SK-N-SH treated with all-trans-retinoic acid at 6 μM for 48 hours (cell line): ENCODE results near the gene PTPRN2.

Experiments
- ARNTL ChIP-seq: fragments of 450-650 bp; formaldehyde crosslinking; IDR thresholded peaks from 2 replicates; pipeline ENCODE4 v1.5.0; 2020; ENCODE audit warnings: low read depth, mild to moderate bottlenecking, moderate library complexity, borderline replicate concordance
- CSDC2 ChIP-seq: fragments of 250-450 bp; sonication (Bioruptor Pico); IDR thresholded peaks from 2 replicates; pipeline ENCODE4 v1.5.0; 2020; ENCODE audit warnings: mild to moderate bottlenecking, moderate library complexity
- RARB ChIP-seq: fragments of 250-450 bp; sonication (Bioruptor Pico); IDR thresholded peaks from 2 replicates; pipeline ENCODE4 v1.8.0; 2021; ENCODE audit warnings: mild to moderate bottlenecking, moderate library complexity
- TSHZ2 ChIP-seq: fragments of 250-450 bp; sonication (Bioruptor Pico); IDR thresholded peaks from 2 replicates; pipeline ENCODE4 v1.5.0; 2020; ENCODE audit warnings: mild to moderate bottlenecking, moderate library complexity
- ZFP3 ChIP-seq: fragments of 250-450 bp; sonication (Bioruptor Pico); IDR thresholded peaks from 2 replicates; pipeline ENCODE4 v1.5.0; 2020; ENCODE audit warnings: mild to moderate bottlenecking, moderate library complexity
- ZFP30 ChIP-seq: fragments of 450-650 bp; formaldehyde crosslinking; IDR thresholded peaks from 2 replicates; pipeline ENCODE4 v1.5.0; 2022; ENCODE audit warnings: mild to moderate bottlenecking, moderate library complexity
- ZNF565 ChIP-seq: fragments of 450-650 bp; formaldehyde crosslinking; conservative IDR thresholded peaks from 2 replicates; pipeline ENCODE4 v1.5.0; 2020; ENCODE audit warnings: low read depth, mild to moderate bottlenecking, moderate library complexity
- ZNF70 ChIP-seq: fragments of 450-650 bp; formaldehyde crosslinking; IDR thresholded peaks from 2 replicates; pipeline ENCODE4 v1.5.0; 2020; ENCODE audit warnings: mild to moderate bottlenecking, moderate library complexity
- TF ChIP-seq, protein P1 (sequence below): fragments of 250-450 bp; sonication (Bioruptor Pico); IDR thresholded peaks from 2 replicates; pipeline ENCODE4 v1.5.1; 2020; ENCODE audit warnings: low read depth, mild to moderate bottlenecking, moderate library complexity
- TF ChIP-seq, protein P2 (sequence below): fragments of 250-450 bp; sonication (Bioruptor Pico); IDR thresholded peaks from 2 replicates; pipeline ENCODE4 v1.8.0; 2020; ENCODE audit warnings: mild to moderate bottlenecking, moderate library complexity, borderline replicate concordance

GRCh38 chr7:158394936-158395335 lies 192.7 kb downstream of the PTPRN2 start:
- TF ChIP-seq ARNTL (CRISPR knock-in tag): no peak
- TF ChIP-seq, protein P1, sequence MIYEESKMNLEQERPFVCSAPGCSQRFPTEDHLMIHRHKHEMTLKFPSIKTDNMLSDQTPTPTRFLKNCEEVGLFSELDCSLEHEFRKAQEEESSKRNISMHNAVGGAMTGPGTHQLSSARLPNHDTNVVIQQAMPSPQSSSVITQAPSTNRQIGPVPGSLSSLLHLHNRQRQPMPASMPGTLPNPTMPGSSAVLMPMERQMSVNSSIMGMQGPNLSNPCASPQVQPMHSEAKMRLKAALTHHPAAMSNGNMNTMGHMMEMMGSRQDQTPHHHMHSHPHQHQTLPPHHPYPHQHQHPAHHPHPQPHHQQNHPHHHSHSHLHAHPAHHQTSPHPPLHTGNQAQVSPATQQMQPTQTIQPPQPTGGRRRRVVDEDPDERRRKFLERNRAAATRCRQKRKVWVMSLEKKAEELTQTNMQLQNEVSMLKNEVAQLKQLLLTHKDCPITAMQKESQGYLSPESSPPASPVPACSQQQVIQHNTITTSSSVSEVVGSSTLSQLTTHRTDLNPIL (CRISPR knock-in tag): no peak
- no peak for TF ChIP-seq RARB
- TF ChIP-seq ZNF70: no peak
- TF ChIP-seq ZFP3 (CRISPR knock-in tag): no peak
- TF ChIP-seq, protein P2, sequence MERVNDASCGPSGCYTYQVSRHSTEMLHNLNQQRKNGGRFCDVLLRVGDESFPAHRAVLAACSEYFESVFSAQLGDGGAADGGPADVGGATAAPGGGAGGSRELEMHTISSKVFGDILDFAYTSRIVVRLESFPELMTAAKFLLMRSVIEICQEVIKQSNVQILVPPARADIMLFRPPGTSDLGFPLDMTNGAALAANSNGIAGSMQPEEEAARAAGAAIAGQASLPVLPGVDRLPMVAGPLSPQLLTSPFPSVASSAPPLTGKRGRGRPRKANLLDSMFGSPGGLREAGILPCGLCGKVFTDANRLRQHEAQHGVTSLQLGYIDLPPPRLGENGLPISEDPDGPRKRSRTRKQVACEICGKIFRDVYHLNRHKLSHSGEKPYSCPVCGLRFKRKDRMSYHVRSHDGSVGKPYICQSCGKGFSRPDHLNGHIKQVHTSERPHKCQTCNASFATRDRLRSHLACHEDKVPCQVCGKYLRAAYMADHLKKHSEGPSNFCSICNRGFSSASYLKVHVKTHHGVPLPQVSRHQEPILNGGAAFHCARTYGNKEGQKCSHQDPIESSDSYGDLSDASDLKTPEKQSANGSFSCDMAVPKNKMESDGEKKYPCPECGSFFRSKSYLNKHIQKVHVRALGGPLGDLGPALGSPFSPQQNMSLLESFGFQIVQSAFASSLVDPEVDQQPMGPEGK (CRISPR knock-in tag): no peak
- TF ChIP-seq ZFP30: no peak
- TF ChIP-seq CSDC2: no peak
- no peak for TF ChIP-seq ZNF565 (CRISPR knock-in tag)
- no peak for TF ChIP-seq TSHZ2
